Measurements from ENCODE around the gene OLFM1.
"Not testable (repeated sequence)": the region's sequence is repeated elsewhere in the genome, so short reads cannot be mapped to it uniquely, and the experiment has no call there.

The OLFM1 gene

DNA sequence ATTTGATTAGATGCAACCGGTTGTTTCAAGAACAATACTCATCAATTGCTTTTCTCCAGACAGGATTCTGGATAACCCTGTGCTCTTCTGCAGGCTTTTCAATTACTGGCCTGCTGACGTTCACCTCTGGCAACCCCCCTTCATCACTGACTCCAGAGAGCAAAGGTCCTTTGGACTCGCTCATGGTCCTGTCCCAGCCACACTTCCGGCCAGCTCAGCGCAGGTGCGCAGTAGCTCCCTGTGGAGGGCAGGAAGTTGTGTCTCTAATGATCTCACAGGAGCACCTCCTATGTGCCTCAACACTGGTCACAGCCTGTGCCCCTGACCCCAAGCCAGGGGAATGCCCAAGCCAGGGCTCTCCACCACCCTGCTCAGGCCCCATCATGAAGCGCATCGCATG, 44.0 kb downstream of the OLFM1 start:
- no peak for DNase-seq (ENCODE audit: low read depth in 3 of 3)

- no peak for DNase-seq (ENCODE audit: low read depth in 3 of 3)
These were observed 44.5 kb downstream of the OLFM1 start for GRCh38 chr9:135132008-135132407.

DNA sequence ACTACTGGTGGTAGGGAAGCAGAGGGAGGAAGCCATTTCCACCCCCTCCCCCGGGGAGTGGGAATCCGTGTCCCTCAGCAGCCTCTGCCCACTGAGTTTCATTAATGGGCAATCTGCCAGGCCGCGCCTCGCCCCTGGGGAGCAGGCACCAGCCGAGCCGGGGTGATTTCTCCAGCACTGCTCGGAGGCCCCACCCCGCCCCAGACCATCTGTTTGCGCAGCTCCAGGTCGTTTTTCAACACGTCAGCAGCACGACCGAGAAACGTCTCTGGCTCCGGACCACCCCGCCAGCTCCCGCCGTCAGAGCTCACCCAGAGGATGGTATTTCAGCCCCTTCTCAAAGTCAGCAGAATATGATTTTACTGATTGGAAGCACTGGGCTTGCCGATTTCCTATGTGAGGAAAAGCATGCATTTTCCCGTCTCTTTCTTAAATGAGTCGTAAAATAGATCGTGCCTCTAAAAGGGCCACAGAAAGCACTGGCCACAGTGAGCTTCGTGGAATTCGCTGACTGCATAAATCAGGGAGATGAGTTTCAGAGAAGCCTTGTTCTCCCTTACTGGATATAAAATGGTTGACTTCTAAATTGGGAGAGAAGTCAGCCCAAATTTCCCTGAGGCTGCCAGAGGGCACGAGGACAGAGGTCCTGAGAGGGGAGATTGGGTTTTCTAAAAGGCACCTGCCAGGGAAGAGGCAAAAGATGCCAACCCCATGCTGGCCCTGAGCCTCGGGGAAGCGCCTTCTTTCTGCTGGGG, 47.0 kb downstream of the OLFM1 start:
- no peak for DNase-seq (ENCODE audit: low read depth in 3 of 3)

- DNase-seq (ENCODE audit: low read depth in 3 of 3) = no peak
These were observed 47.9 kb downstream of the OLFM1 start for GRCh38 chr9:135135171-135135928.

- DNase-seq (ENCODE audit: low read depth in 3 of 3) = no peak
These were observed 48.5 kb downstream of the OLFM1 start for GRCh38 chr9:135135929-135136315.

GRCh38 chr9:135136481-135136880, 49.0 kb downstream of the OLFM1 start:
- no peak for DNase-seq (ENCODE audit: low read depth in 3 of 3)

DNA sequence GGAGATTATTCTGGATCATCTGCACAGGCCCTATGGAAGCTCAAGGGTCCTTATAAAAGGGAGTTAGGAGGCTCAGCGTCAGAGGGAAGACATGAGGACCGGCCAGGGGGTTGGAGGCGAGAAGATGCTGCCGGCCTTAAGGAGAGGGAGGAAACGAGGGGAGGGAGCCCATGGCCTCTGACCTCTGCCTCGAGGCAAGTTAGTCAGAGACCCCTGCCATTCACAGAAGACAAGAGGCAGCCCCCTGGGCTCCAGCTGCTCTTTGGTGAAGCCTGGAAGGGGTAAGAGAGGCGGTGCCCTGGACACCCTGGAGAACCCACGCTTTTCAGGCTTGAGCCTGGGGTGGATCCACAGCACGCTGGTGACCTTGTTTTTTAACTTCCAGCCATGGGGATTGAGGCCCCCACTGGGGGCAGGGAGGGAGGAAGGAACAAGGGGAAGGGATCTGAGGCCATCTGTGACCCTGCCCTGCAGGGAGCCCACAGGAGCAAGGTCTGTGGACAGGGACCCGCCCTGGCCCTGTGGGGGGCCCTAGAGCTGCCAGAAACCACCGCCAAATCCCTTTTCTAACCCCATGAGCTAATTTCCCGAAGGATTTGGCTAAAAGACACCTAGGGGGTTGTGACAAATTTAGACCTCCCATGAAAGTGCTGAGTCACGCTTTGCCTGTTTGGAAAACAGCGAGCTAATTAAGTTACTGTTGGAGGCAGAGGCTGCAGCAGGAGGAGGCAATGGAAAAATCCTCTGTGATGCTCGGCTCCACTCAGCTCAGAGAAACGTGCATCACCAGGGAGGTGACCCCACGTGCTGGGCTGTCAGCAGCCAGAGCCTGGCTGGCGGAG, 49.7 kb downstream of the OLFM1 start:
- no peak for DNase-seq (ENCODE audit: low read depth in 3 of 3)

DNA sequence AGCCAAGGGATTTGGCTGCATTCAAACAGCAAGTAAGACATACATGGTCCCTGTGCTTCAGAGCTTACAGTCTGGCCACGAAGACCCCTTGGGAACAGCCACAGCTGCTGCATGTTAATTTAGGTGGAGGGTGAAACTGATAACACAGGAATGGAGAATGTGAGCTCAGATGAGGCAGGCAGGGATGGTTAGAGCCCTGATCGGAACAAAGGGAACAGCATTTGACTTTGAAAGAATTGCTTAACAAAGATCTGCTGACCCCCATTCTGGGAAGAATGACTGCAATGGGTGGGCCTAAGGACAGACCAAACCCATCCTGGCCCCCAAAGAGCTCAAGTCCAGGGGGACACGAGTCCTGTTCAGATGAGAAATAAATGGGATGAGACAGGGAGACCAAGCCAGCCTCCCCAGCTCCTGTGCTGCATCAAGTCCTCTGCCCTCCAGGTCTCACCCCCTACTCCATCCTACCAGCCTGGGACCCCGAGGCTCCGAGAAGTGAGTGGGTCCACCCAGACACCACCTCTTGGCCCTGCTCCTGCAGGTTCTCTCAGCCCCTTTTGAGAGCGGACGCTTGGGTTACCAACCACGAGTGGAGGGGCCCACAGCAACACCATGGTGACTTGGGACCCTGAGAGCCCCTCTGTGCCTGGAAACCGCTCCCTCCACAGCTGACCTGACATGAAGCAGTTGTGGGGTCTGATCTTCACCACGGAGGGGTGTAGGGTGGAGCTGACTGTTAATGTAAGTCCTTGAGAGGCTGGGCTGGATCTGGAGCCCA, 50.8 kb downstream of the OLFM1 start:
- DNase-seq (ENCODE audit: low read depth in 3 of 3) = no peak

GRCh38 chr9:135139366-135139959, 52.0 kb downstream of the OLFM1 start:
- DNase-seq (ENCODE audit: low read depth in 3 of 3) = no peak

DNA sequence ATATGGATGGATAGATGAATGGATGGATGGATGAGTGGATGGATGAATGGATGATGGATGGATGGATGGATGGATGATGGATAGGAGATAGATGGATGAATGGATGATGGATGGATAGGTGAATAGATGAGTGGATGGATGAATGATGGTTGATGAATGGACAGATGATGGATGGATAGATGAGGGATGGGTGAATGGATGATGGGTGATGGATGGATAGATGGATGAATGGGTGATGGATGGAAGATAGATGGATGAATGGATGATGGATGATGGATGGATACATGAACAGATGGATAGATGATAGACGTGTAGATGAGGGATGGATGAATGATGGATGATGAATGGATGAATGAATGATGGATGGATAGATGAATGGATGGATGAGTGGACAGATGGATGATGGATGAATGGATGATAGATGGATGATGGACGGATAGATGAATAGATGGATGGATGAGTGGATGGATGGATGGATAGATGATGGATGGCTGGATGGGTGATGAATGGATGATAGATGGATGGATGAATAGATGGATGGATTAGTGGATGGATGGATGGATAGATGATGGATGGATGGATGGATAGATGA, 53.8 kb downstream of the OLFM1 start:
- no peak for DNase-seq (ENCODE audit: low read depth in 3 of 3)

DNA sequence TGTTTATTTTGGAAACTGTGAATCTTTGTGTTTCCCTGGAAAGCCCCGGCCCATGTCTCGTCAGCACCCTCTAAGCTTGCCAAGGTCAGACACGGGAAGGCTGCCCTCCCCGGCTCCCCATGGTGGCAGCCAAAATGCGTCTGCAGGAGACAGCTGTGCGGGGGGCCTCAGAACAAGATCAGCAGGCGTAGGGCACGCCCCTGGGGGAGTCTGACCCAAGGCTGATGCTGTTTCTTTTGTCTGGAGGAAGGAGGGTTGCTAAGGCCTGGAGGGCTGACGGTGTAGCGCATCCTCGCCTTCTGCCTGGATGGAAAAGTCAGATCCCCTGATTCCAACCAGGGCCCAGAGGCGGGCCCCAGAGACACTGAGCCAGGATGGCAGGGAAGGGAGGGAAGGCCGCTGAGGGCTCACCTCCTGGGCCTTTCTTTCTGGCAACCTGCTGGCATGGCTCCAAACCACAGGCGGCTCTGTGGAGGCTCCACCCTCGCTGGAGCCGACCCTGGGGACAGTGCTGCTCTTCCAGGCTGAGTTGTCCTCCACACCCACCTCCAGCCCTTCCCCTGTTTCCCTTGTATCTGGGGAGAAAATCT, 57.2 kb downstream of the OLFM1 start:
- DNase-seq (ENCODE audit: low read depth in 3 of 3) = no peak

DNA sequence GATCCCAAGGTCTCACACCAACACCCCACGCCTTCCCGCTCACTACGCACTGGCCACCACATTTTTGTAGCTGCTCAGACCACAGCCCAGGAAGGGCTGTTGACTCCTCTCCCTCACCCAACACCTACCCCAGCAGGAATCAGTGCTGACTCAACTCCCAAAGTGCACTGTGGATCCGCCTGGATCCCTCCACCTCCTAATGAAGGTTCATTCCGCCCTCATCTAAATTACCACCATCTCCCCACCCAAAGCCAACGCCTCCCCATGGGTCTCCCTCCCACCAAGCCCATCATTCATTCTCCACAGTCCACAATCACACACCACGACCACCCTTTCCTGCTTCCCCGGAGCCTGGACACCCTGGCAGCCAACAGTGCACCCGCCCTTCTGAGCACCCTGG, 57.8 kb downstream of the OLFM1 start:
- DNase-seq (ENCODE audit: low read depth in 3 of 3) = no peak

DNA sequence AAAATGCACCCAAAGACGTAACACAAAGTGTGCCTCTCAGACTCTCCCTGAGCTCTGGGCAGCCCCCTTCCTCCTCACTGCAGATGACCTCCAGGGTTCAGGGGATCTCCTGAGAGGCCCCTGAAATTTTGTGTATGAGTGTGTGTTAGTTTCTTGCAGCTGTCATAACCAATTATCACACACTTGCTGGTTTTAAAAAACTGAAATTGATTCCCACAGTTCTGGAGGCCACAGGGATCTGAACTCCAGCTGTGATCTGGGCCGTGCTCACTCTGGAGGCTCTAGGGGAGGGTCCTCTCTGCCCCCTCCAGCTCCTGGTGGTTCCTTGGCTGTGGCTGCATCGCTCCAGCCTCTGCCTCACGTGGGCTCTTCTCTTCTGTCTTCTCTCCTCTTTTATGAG, 58.8 kb downstream of the OLFM1 start:
- DNase-seq (ENCODE audit: low read depth in 3 of 3) = no peak

DNA sequence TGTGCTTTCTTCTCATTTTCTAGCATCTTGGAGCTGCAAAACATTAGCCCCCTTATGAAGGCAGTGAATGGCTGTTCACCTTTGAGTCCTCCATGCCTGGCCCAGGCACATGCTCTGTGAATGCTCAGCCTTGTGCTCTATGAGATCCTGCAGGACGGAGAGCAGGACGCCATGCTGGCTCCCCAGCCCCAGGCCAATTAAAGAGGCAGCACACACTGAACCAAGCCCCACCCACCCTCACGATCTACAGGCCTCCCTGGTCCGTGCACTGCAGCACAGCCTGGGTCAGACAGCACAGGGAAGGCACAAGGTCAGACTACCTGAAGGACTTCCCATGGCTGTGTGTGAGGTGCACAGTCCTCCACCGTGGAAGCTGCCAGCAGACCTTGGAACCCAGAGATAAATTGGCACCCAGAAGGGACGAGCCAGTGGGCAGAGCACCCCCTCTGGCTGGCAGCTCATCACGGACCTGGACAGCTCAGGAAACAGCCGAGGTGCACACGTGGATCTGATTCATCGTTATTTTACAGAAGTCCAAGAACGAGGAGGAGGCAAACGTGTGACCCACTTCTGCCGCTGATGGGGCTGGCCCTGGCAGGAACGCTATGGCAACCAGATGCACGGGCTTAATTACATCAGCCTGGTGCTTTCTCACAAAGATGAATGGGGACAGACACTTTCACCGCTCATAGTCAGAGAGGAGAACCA, 59.5 kb downstream of the OLFM1 start:
- DNase-seq (ENCODE audit: low read depth in 3 of 3) = no peak

GRCh38 chr9:135147474-135147805, 60.0 kb downstream of the OLFM1 start:
- no peak for DNase-seq (ENCODE audit: low read depth in 3 of 3)

DNA sequence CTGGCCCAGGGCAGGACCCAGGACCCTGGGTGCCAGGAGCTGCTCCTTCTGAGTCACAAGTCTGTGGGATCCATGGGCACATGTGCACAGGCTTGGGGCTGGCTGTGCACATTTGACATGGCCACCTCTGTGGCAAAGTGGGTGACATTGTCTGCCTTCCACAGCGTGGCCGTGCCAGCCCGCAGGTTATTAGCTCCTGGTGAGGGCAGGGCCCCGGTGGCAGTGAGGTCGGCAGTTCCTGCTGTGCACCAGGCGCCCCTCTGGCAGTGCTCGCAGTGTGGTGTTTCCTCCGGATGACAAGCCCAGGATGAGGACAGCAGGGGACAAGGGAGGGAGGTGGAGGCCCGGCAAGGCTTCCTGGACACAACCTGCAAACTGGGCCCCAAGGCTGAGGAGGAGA, 60.5 kb downstream of the OLFM1 start:
- no peak for DNase-seq (ENCODE audit: low read depth in 3 of 3)

DNA sequence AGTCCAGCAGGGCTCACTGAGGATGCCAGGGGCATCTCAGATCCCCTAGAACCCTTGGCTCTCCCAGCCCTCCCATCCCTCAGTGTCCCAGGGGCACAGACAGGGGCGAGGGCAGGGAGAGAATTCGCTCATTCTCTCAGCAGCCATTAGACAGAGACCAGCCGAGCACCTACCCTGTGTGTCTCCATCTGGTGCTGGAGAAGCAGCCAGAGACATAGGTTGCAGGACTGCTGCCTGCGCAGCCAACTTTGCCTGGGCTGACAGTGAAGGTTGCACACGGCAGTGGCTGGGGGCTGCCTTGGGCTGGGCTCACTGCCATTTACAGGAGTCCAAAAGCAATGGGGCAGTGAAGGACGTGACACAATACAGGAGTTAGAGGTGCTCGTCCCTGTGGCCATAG, 60.9 kb downstream of the OLFM1 start:
- DNase-seq (ENCODE audit: low read depth in 3 of 3) = no peak

GRCh38 chr9:135149901-135150300, 62.4 kb downstream of the OLFM1 start:
- DNase-seq (ENCODE audit: low read depth in 3 of 3) = not testable (repeated sequence)

- no peak for DNase-seq (ENCODE audit: low read depth in 3 of 3)
These were observed 63.5 kb downstream of the OLFM1 start for GRCh38 chr9:135150981-135151380.
